Pericardium fibroblast (primary cell): ENCODE data around the gene CXCL10. TPM values are rescaled to one million over a fixed set of nuclear protein-coding genes. Genes with fewer than 3 reads are reported as not detected.

ENCODE experiments used
- total RNA-seq: library from RNA; depleted of rRNA; stranded (reverse); fragments of >200 nt; gene quantifications from 2 replicates; pipeline ENCODE4 v1.2.3, GENCODE V29; 2015

CXCL10 gene
- total RNA-seq = not detected in 2 replicates

GRCh38 chr4:76023389-76023788 lies at the start of gene CXCL10:
TSS of gene CXCL10 (minus strand) at chr4:76023497. CDS start at chr4:76023431, 66 bp downstream.

DNA sequence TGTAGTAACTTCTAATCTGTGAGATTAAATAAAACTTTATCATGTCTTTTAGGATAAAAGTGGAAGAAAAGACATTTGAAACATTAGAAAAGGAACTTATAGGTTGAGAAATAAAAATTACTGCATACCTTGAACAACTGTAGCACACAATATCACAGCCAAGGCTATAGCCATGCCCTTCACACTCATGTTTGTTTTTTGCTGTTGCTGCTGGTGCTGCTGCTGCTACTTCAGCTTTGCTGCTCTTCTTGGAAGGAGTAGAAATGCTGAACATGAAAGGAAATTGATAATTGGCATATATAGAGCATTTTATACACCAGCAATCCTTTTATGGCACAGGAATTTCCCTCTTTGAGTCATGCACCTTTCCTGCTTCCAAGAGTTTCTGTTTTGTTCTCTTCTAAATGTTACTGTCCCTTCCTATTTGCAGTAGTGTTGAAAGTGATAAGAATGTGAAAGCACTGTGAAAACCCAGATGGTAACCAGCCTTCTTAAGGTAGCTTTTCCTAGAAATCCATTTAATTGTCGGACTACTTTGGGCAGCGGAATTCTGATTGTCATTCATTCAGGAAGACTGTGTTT lies 12.6 kb upstream of the CXCL10 start, which contains the start of gene CXCL11:
CXCL11 (minus strand) TSS at position 272 of the 582 bp plus-strand sequence; CDS start at position 189, 83 bp downstream.

GRCh38 chr4:76007089-76007862 lies 16.0 kb downstream of the CXCL10 start, which contains the start of gene CXCL9:
TSS of gene CXCL9 (minus strand) at chr4:76007509. CDS start at chr4:76007449, 60 bp downstream.

Other genes starting within 250 kb of the CXCL10 start
- gene PPEF2, start 121.0 kb downstream of the CXCL10 start, total RNA-seq = not detected in 2 replicates
- 43.0 and 67.9 TPM in 2 replicates for gene NAAA, start 82.5 kb downstream of the CXCL10 start, total RNA-seq
- gene SDAD1, start 32.6 kb downstream of the CXCL10 start, total RNA-seq = 20.5 and 20.6 TPM in 2 replicates
- not detected in 2 replicates for gene CXCL9, start 16.0 kb downstream of the CXCL10 start, total RNA-seq
- not detected in 2 replicates for gene CXCL11, start 12.6 kb upstream of the CXCL10 start, total RNA-seq
- not detected in 2 replicates for gene ART3, start 51.2 kb upstream of the CXCL10 start, total RNA-seq
- gene NUP54, start 124.9 kb upstream of the CXCL10 start, total RNA-seq = 29.2 and 30.0 TPM in 2 replicates
- 116 and 124 TPM in 2 replicates for gene SCARB2, start 190.3 kb upstream of the CXCL10 start, total RNA-seq
- gene FAM47E, start 228.2 kb upstream of the CXCL10 start, total RNA-seq = under 0.01 TPM in 1 of 2 replicates, not detected in the other